IMR-90 (cell line): Measurements from ENCODE around the gene DIPK1B. TPM values are rescaled to one million over a fixed set of nuclear protein-coding genes. Genes with fewer than 3 reads are reported as not detected.

Experiments
- ATAC-seq: fragments of 200-7000 bp; cut with Tn5 transposase; 2 replicates; pipeline ENCODE4 v1.9.1; 2020; ENCODE audit warnings: low read depth, mild to moderate bottlenecking, moderate library complexity
- BruUV-seq: library from RNA; stranded (reverse); fragments of 400-500 nt; replicated peaks from 2 replicates; lab custom pipeline; 2021; lab: Mats Ljungman, UMichigan
- CTCF ChIA-PET: fragments of 300-600 bp; formaldehyde crosslinking; extraction: SDS; loops from one replicate; lab custom pipeline; 2021; ENCODE audit warnings: antibody characterized with exemption; lab: Yijun Ruan, JAX
- POLR2A ChIA-PET: fragments of 300-600 bp; sonication (Branson Sonifier 250); formaldehyde crosslinking; loops from one replicate; lab custom pipeline; 2022; ENCODE audit warnings: antibody characterized with exemption; ENCODE audit not compliant: unreplicated experiment; lab: Charles Lee
- DNase-seq: peaks from one replicate; pipeline ENCODE4 v3.0.0; 2013
- H2AFZ ChIP-seq: replicated peaks from 2 replicates; pipeline ENCODE3; 2013; ENCODE audit warnings: low read length, mild to moderate bottlenecking; ENCODE audit not compliant: poor library complexity
- H2AK5ac ChIP-seq: 2 replicates; pipeline ENCODE4 v1.6.1; 2013; ENCODE audit warnings: low read depth, low read length, inconsistent platforms
- H2AK9ac ChIP-seq: replicated peaks from 2 replicates; pipeline ENCODE3; 2013; ENCODE audit warnings: mild to moderate bottlenecking, low read depth, low read length, moderate library complexity; ENCODE audit not compliant: poor library complexity
- H2BK120ac ChIP-seq: 2 replicates; pipeline ENCODE4 v1.6.1; 2013; ENCODE audit warnings: low read depth, low read length, inconsistent platforms
- H2BK15ac ChIP-seq: 3 replicates; pipeline ENCODE4 v1.6.1; 2013; ENCODE audit warnings: low read depth, low read length, inconsistent platforms
- H2BK20ac ChIP-seq: 2 replicates; pipeline ENCODE4 v1.6.1; 2013; ENCODE audit warnings: low read depth, mild to moderate bottlenecking, inconsistent platforms, low read length, moderate library complexity
- H2BK5ac ChIP-seq: 2 replicates; pipeline ENCODE4 v1.6.1; 2013; ENCODE audit warnings: mild to moderate bottlenecking, low read depth, low read length, inconsistent platforms; ENCODE audit not compliant: poor library complexity, severe bottlenecking
- H3K14ac ChIP-seq: replicated peaks from 2 replicates; pipeline ENCODE4 v1.6.1; 2013; ENCODE audit warnings: low read depth, low read length, inconsistent platforms
- H3K18ac ChIP-seq: 2 replicates; pipeline ENCODE4 v1.6.1; 2013; ENCODE audit warnings: low read depth, low read length, control low read depth
- H3K23ac ChIP-seq: 2 replicates; pipeline ENCODE4 v1.6.1; 2013; ENCODE audit warnings: low read depth, low read length, inconsistent platforms
- H3K27ac ChIP-seq: 2 replicates; pipeline ENCODE4 v1.5.1; 2013; ENCODE audit warnings: mild to moderate bottlenecking, control low read depth, low read length; ENCODE audit not compliant: insufficient read depth
- H3K27me3 ChIP-seq: 2 replicates; pipeline ENCODE4 v1.6.1; 2013; ENCODE audit warnings: low read length; ENCODE audit not compliant: control insufficient read depth, insufficient read depth
- H3K36me3 ChIP-seq: 2 replicates; pipeline ENCODE4 v1.6.1; 2013; ENCODE audit warnings: low read length, mixed read lengths; ENCODE audit not compliant: control insufficient read depth, insufficient read depth
- H3K4ac ChIP-seq: 2 replicates; pipeline ENCODE4 v1.6.1; 2013; ENCODE audit warnings: low read depth, low read length, inconsistent platforms
- H3K4me1 ChIP-seq: 2 replicates; pipeline ENCODE4 v1.6.1; 2013; ENCODE audit warnings: low read length, mixed read lengths; ENCODE audit not compliant: control insufficient read depth, insufficient read depth
- H3K4me2 ChIP-seq: 2 replicates; pipeline ENCODE4 v1.6.1; 2013; ENCODE audit warnings: low read depth, mild to moderate bottlenecking, control low read depth, low read length, moderate library complexity
- H3K4me3 ChIP-seq: 2 replicates; pipeline ENCODE4 v1.5.1; 2013; ENCODE audit warnings: low read depth, mild to moderate bottlenecking, control low read depth, low read length, moderate library complexity; ENCODE audit not compliant: insufficient read depth
- H3K56ac ChIP-seq: 2 replicates; pipeline ENCODE4 v1.6.1; 2013; ENCODE audit warnings: low read length, inconsistent platforms; ENCODE audit not compliant: insufficient read depth; ENCODE audit errors: extremely low read depth
- H3K79me1 ChIP-seq, 2 experiments: 2 replicates each; pipeline ENCODE4 v1.6.1; 2013; ENCODE audit warnings: low read length in 2 of 2, inconsistent platforms in 1 of 2, low read depth in 1 of 2
- H3K9ac ChIP-seq: 2 replicates; pipeline ENCODE4 v1.6.1; 2013; ENCODE audit warnings: low read depth, low read length, control low read depth
- H3K9me1 ChIP-seq: 2 replicates; pipeline ENCODE4 v1.6.1; 2013; ENCODE audit warnings: low read length, inconsistent platforms; ENCODE audit not compliant: insufficient read depth
- H3K9me3 ChIP-seq: 2 replicates; pipeline ENCODE4 v1.6.1; 2013; ENCODE audit warnings: low read length; ENCODE audit not compliant: control insufficient read depth, insufficient read depth
- H4K20me1 ChIP-seq: 2 replicates; pipeline ENCODE4 v1.6.1; 2013; ENCODE audit warnings: low read length, inconsistent platforms; ENCODE audit not compliant: insufficient read depth
- H4K5ac ChIP-seq: 2 replicates; pipeline ENCODE4 v1.6.1; 2013; ENCODE audit warnings: mild to moderate bottlenecking, low read depth, low read length, control low read depth
- H4K8ac ChIP-seq, 2 experiments: 2 replicates each; pipeline ENCODE4 v1.6.1; 2013; ENCODE audit warnings: low read depth in 2 of 2, low read length in 2 of 2, control low read depth in 1 of 2, inconsistent platforms in 1 of 2
- H4K91ac ChIP-seq: 2 replicates; pipeline ENCODE4 v1.6.1; 2013; ENCODE audit warnings: low read depth, low read length, inconsistent platforms; ENCODE audit not compliant: insufficient read depth
- BHLHE40 ChIP-seq: fragments of 150-350 bp; IDR thresholded peaks from 2 replicates; pipeline ENCODE4 v1.6.1; 2016; ENCODE audit warnings: mild to moderate bottlenecking, low read depth, low read length
- CEBPB ChIP-seq: IDR thresholded peaks from 2 replicates; pipeline ENCODE4 v1.6.1; 2012; ENCODE audit warnings: low read depth, low read length, improper control_type of control experiment
- CHD1 ChIP-seq: IDR thresholded peaks from 2 replicates; pipeline ENCODE4 v1.6.1; 2012; ENCODE audit warnings: low read depth, low read length, improper control_type of control experiment
- CTCF ChIP-seq: conservative IDR thresholded peaks from 2 replicates; pipeline ENCODE4 v1.5.1; 2012; ENCODE audit warnings: mild to moderate bottlenecking, low read depth, low read length, improper control_type of control experiment
- ELK1 ChIP-seq: fragments of 150-350 bp; IDR thresholded peaks from 2 replicates; pipeline ENCODE4 v1.6.1; 2016; ENCODE audit warnings: low read depth, mild to moderate bottlenecking, low read length, moderate library complexity, borderline replicate concordance
- FOS ChIP-seq: fragments of 150-350 bp; IDR thresholded peaks from 2 replicates; pipeline ENCODE4 v1.6.1; 2016; ENCODE audit warnings: low read depth, low read length
- MAFK ChIP-seq: IDR thresholded peaks from 2 replicates; pipeline ENCODE4 v1.6.1; 2012; ENCODE audit warnings: low read depth, low read length, improper control_type of control experiment
- MAZ ChIP-seq: IDR thresholded peaks from 2 replicates; pipeline ENCODE4 v1.6.1; 2012; ENCODE audit warnings: low read depth, mild to moderate bottlenecking, low read length, improper control_type of control experiment, moderate library complexity, borderline replicate concordance
- MXI1 ChIP-seq: IDR thresholded peaks from 2 replicates; pipeline ENCODE4 v1.6.1; 2012; ENCODE audit warnings: low read depth, mild to moderate bottlenecking, low read length, moderate library complexity, borderline replicate concordance
- NFE2L2 ChIP-seq: fragments of 150-350 bp; IDR thresholded peaks from 2 replicates; pipeline ENCODE4 v1.6.1; 2016; ENCODE audit warnings: low read depth, mild to moderate bottlenecking, low read length
- POLR2A ChIP-seq: IDR thresholded peaks from 2 replicates; pipeline ENCODE4 v1.6.1; 2012; ENCODE audit warnings: mild to moderate bottlenecking, low read depth, low read length
- RAD21 ChIP-seq: IDR thresholded peaks from 2 replicates; pipeline ENCODE4 v1.6.1; 2012; ENCODE audit warnings: low read length, improper control_type of control experiment
- RFX5 ChIP-seq: IDR thresholded peaks from 2 replicates; pipeline ENCODE4 v1.8.0; 2012; ENCODE audit warnings: low read depth, mild to moderate bottlenecking, low read length, moderate library complexity
- SMC3 ChIP-seq: fragments of 150-350 bp; IDR thresholded peaks from 2 replicates; pipeline ENCODE4 v1.6.1; 2016; ENCODE audit warnings: low read depth, mild to moderate bottlenecking, antibody characterized with exemption, low read length, moderate library complexity
- USF2 ChIP-seq: fragments of 150-350 bp; IDR thresholded peaks from 2 replicates; pipeline ENCODE4 v1.6.1; 2017; ENCODE audit warnings: mild to moderate bottlenecking, antibody characterized with exemption, low read length, low read depth
- WGBS, 2 experiments: methylation state at CpG; one replicate each; pipeline versions ENCODE4 v1.1.5 to v1.1.7; 2013; ENCODE audit warnings: missing lambda C conversion rate in 2 of 2; ENCODE audit not compliant: insufficient read length in 1 of 2; ENCODE audit errors: extremely low coverage in 2 of 2; 5-methylcytosine and 5-hydroxymethylcytosine counted together
- dilution Hi-C: fragments of 300-500 bp; cut with HindIII; formaldehyde crosslinking; loops from one replicate; pipeline ENCODE4 v1.14.3; 2018; ENCODE audit warnings: low sequenced_read_pairs; ENCODE audit not compliant: unreplicated experiment
- in situ Hi-C: fragments of 300-500 bp; cut with MboI; formaldehyde crosslinking; loops from 3 replicates; pipeline ENCODE4 v1.14.3; 2019; ENCODE audit warnings: low sequenced_read_pairs, inconsistent platforms, mixed read lengths
- intact Hi-C: fragments of 100-400 bp; cut with micrococcal nuclease; formaldehyde crosslinking; loops from 2 replicates; pipeline ENCODE4 v1.10.0; 2022
- polyA plus RNA-seq, 3 experiments: library from polyadenylated mRNA; depleted of rRNA; stranded (reverse); fragments of >200 nt; gene quantifications; 2 replicates each; pipeline ENCODE4 v1.2.3, GENCODE V29; 2012; ENCODE audit warnings: low replicate concordance in 1 of 3
- total RNA-seq: library from RNA; depleted of rRNA; stranded (reverse); fragments of >200 nt; gene quantifications from 2 replicates; pipeline ENCODE4 v1.2.3, GENCODE V29; 2012

The DIPK1B gene
- total and polyA plus RNA-seq, 2 of the 4 experiments (the other 2 are of a cell fraction) = 3.4 to 7.1 TPM

GRCh38 chr9:136697821-136698526 is 14.4 kb upstream of the DIPK1B start:
- DNase-seq (no peak), ATAC-seq (no peak)
- no peak overlapping the region for H3K23ac ChIP-seq
- H2BK20ac ChIP-seq = no peak overlapping the region
- no TSS peak for BruUV-seq
- H2BK5ac ChIP-seq = no peak overlapping the region
- dilution Hi-C loops = no loop called here
- H2BK120ac ChIP-seq = no peak overlapping the region
- no peak for TF ChIP-seq MAFK
- TF ChIP-seq MXI1 = no peak
- no peak for TF ChIP-seq CTCF
- no peak for TF ChIP-seq ELK1
- TF ChIP-seq BHLHE40 = no peak
- no peak for TF ChIP-seq RAD21
- no peak for TF ChIP-seq FOS
- TF ChIP-seq USF2 = no peak
- TF ChIP-seq RFX5 = no peak
- no peak for TF ChIP-seq CEBPB
- no peak for TF ChIP-seq NFE2L2
- TF ChIP-seq POLR2A = no peak
- no peak for TF ChIP-seq MAZ
- no peak for TF ChIP-seq SMC3
- TF ChIP-seq CHD1 = no peak
- H3K18ac ChIP-seq = no peak overlapping the region
- no peak overlapping the region for H3K9ac ChIP-seq
- H3K4me3 ChIP-seq = no peak overlapping the region
- 0 out of 2 replicates have a peak, but pooled peaks cover 2% of the 10 kb centered on the region for H3K4me1 ChIP-seq
- H4K91ac ChIP-seq = no peak overlapping the region
- no peaks in the 10 kb centered on the region for H4K20me1 ChIP-seq
- H4K5ac ChIP-seq = no peak overlapping the region
- ChIA-PET POLR2A (no interaction called here), CTCF (no interaction called here)
- 90% methylated on average over 2 of the region's 20 CpGs; no CpG with 5 or more reads in 1 of the 2 experiments for WGBS, 2 experiments
- H3K4me2 ChIP-seq = no peak overlapping the region
- no peak overlapping the region for H2AK9ac ChIP-seq
- no peak overlapping the region for H4K8ac ChIP-seq
- H2BK15ac ChIP-seq = no peak overlapping the region
- no peak overlapping the region for H2AK5ac ChIP-seq
- no peaks in the 10 kb centered on the region for H3K36me3 ChIP-seq
- intact Hi-C loops = no loop called here
- no peak overlapping the region for H3K27ac ChIP-seq
- H2AFZ ChIP-seq = no peak overlapping the region
- no peak overlapping the region for H3K14ac ChIP-seq
- in situ Hi-C loops = no loop called here
- H3K56ac ChIP-seq = no peak overlapping the region
- H3K4ac ChIP-seq = no peak overlapping the region
- no peaks in the 10 kb centered on the region for H3K79me1 ChIP-seq
- no peaks in the 10 kb centered on the region for H3K9me3 ChIP-seq
- no peaks in the 10 kb centered on the region for H3K9me1 ChIP-seq
- peaks cover 26% of the 10 kb centered on the region for H3K27me3 ChIP-seq
